NCI-H526 treated with DMSO at 0.1 percent for 48 hours (cell line): ENCODE results near the gene EYA4.

Experiments
- DNase-seq: peaks from one replicate; lab custom pipeline; 2025; lab: John Stamatoyannopoulos, UW

Gene EYA4

DNA sequence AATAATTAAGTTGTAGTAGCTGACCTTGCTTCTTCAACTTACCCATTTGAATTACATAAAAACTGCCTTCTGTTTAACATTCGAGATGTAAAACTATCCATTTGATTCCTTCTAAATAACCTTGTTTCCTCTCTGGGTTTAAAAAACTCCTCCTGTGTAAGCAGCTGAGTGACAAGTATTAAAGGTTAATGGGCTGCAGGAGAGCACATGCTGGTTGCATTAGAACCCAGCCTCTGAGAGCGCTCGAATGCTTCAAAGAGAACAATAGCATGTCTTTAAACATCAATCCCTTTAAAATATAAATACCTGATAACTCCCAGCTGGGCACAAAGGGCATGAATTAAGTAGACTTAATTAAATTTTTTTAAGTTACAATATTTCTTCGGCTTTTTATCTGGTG lies 215.8 kb downstream of the EYA4 start:
- no peak for DNase-seq

- DNase-seq: no peak
Observed at GRCh38 chr6:133460101-133460500, 218.9 kb downstream of the EYA4 start.

GRCh38 chr6:133463790-133464189 lies 222.6 kb downstream of the EYA4 start:
- no peak for DNase-seq

DNA sequence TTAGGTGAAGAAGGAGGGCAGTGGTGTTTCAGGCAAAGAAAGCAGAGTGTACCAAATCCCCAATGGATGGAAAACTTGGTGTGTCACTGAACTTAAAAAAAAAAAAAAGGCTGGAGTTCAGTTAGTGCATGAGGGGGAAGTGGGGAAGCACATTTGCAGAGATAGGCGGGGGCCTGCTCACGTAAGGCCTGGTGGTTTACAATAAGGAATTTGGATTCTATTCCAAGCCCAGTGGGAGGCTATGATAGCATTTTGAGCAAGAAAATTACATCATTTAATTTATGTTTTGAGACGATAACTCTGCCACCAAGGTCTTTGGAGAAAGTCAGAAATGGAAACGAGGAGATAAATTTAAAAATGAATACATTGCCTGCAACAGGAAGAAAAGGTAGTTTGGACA lies 225.5 kb downstream of the EYA4 start:
- no peak for DNase-seq

- DNase-seq: no peak
Observed at GRCh38 chr6:133467231-133467981, 226.2 kb downstream of the EYA4 start.

DNA sequence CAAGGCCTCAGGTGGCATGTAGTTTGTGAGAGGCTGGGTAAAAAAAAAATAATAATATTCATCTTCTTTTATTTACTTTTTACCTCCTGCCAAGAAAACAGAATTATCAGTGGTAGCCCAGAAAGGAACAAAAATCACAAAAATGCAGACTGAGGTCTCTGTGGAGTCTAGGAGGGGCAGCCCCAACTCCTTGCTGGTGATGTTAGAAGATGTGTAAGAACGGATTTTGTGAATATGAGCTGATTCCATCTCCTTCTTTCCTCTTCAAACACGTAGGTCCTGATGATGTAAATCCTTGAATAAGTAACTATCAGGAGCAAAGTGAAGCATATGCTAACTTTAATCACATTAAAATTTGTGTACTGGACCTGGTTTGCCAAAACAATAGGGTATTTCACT lies 226.8 kb downstream of the EYA4 start:
- no peak for DNase-seq

DNA sequence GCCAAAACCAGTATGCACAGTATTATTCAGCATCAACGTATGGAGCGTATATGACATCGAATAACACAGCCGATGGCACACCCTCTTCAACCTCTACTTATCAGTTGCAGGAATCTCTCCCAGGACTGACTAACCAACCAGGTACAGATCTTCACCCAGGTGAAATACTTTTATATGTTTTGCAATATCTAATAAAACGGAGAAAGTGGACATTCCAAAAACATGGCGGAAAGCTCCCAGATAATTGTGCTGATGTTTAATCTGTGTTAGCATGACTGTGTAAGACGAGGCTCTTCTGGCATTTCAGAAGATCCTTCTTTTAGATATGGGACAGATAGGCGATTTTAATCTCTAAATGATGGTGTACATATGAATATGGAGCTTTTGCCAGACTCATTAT lies 227.4 kb downstream of the EYA4 start:
- DNase-seq: no peak

GRCh38 chr6:133474516-133474915 lies 233.4 kb downstream of the EYA4 start:
- no peak for DNase-seq

DNA sequence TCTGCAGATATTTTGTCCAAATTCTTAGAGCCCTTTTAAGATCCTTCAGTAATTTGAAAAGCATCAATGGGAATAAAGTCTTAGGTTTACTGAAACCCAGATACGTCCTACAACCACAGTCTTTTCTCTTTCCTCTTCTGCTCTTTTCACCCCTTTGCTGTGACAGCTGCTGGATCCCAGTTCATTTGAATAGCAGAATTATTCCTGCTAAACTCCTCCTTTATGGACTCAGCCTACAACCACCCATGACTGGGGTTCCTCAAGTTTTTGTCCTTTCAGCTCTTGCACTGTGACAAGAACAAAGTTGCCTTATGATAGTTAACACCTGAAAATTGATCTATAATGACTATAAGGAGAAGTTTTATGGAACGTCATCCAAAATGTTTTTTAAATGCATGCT lies 237.5 kb downstream of the EYA4 start:
- DNase-seq: no peak

DNA sequence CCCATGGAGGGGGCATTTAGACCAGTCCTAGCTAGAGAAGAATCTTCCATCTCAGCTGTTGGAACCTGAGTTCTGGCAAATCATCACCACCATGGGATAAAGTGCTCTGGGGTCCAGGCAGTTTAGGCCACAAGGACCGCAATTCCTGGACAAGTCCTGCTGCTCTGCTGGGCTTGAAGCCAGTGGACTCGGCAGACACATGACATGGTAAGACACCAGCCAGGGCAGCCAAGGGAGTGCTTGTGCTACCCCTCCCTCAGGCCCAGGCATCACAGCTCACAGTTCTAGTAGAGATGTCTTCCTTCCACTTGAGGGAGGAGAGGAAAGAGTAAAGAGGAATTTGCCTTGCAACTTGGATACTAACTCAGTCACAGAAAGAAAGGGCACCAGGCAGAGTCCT lies 246.0 kb downstream of the EYA4 start:
- DNase-seq: no peak

DNA sequence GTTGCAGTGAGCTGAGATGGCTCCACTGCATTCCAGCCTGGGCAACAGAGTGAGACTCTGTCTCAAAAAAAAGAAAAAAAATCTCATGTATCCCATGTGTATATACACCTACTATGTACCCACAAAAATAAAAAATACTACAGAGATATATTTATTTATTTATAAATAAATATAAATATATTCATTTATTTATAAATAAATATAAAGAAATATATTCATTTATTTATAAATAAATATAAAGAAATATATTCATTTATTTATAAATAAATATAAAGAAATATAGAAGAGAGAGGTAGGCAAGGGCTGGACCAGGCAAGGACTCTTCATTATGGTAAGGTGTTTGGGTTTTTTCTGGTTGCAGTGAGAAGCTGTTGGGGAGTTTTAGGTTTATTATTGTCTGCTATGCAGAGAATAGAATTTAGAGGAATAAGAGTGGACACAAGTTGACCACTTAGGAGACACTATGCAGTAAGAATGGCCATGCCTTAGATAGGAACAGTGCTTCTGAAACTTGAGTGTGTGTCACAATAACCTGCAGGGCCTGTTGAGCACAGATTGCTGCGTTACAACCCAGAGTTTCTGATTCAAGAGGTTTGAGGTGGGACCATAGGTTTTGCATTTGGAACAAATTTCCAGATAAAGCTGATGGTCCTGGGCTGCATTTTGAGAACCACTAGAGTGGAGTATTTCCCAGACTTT lies 254.2 kb downstream of the EYA4 start:
- no peak for DNase-seq

GRCh38 chr6:133499662-133500061 lies 258.5 kb downstream of the EYA4 start:
- DNase-seq: no peak

DNA sequence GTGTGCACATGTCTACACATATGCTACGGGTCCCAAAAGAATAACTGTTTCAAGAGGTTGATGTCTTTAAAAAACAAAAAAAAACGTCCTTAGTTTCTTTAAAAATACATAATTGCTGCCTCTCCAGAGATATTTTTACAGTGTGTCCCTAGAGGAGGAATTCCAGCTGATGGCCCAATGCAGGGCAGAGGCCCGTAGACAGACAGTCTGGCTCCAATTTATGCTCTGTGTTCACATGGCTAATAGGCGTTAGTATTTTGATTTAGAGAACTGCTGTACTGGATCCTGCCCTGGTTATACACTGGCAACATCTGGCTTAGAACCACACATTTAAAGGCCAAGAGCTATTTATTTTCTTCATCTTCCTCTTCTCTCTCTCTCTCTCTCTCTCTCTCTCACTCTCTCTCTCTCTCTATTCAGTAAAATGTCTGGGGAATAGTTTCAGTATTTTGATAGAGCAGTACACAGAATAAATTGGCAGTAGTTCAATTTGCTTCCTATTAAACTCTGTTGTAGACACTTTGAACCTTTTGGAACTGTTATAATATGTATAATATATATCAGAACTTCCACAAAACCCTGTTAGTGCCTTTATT lies 260.6 kb downstream of the EYA4 start:
- no peak for DNase-seq

GRCh38 chr6:133502441-133503335 lies 261.5 kb downstream of the EYA4 start:
- no peak for DNase-seq

GRCh38 chr6:133503336-133503729 lies 262.2 kb downstream of the EYA4 start:
- no peak for DNase-seq

DNA sequence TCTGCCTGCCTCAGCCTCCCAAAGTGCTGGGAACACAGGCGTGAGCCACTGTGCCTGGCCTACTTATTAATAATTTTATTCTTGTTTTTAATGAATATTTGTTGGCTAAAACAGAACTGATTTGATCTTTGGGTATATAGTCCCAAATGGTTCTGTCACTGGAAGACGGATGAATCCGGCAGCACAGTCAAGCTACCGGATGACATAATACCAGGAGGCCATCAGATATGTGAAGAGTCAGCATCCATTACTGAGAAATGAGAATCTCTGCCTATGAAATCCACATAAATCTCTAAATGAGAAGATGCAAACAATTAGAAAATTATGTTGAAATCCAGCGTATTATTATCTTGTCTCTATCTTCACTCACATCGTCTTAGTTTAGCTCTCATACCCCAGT lies 263.0 kb downstream of the EYA4 start:
- DNase-seq: no peak

DNA sequence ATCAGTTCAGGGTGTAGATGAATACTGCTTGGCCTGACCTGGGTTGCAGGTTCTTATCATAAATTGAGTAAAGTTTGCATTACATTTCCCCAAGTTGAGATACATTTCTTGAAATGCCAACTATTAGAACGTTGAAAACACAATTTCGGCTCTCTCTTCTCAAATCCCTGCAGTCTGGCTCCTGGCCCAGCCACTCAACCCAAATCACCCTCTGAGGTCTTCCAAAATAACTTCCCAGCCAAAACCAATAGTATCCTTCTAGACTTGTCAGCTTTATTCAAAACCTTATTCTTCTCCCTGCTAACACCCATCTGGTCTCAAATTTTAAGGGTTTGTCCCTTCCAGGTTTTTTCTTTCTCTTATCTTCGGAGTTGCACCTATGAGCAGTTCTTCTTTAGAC lies 263.6 kb downstream of the EYA4 start:
- no peak for DNase-seq

- DNase-seq: no peak
Observed at GRCh38 chr6:133505681-133506080, 264.5 kb downstream of the EYA4 start.

- peak; percentile 26 for DNase-seq
Observed at GRCh38 chr6:133512410-133513016, 271.4 kb downstream of the EYA4 start.

DNA sequence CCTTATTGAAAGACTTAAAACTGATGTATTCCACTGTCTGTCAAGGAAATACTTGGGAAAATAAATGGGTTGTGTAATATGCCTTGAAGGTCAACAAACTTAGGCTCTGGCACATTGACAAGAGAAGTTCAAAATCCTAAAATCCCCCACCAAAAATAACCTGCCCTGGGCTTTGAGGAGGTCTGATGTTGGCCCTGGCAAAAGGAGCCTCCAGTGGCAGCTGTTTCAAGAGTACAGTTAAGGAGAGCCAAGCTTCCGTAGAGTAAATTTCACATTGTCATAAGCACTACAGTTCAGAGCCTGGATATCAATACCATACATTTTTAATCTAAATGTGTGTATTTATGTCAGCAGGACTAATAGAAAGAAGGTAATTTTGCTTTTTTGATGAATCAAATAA lies 282.7 kb downstream of the EYA4 start:
- no peak for DNase-seq

- no peak for DNase-seq
Observed at GRCh38 chr6:133526436-133526835, 285.3 kb downstream of the EYA4 start.

DNA sequence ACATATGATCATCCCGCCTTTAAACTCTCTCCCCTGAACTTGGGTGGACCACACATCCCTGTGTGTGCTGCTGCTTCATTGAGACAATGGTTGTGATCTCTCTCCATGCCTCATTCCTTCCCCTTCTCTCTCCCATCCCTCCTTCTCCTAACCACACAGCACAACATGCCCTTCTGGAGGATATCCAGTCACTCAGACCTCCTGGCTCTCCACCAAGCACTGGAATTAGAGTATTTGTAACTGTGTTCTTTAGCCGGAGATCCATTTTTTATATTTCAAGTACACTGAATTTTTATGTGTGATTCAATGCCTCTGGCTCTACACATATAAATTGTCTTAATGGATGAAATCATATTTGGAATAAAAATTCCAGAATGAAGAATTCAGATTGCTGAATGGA lies 287.4 kb downstream of the EYA4 start:
- DNase-seq: no peak
